Right lobe of liver (tissue), 4 donors: ENCODE measurements around the gene CCDC90B.

ENCODE experiments used
- CTCF ChIP-seq, 4 donors: fragments of 200-600 bp in 3 of 4; fragments of 450-650 bp in 1 of 4; IDR thresholded peaks; one replicate each; pipeline versions ENCODE4 v1.5.1 to v1.8.0; 2016 to 2022; ENCODE audit warnings: antibody characterized with exemption in 4 of 4, mild to moderate bottlenecking in 2 of 4
- POLR2A ChIP-seq: fragments of 450-650 bp; IDR thresholded peaks from one replicate; pipeline ENCODE4 v1.6.1; 2017; ENCODE audit warnings: antibody characterized with exemption, mild to moderate bottlenecking
- donor health status: DM: no; HTN: no; CAD: no.
- donor health status: DM: no; HTN: no; CAD: no.
- donor health status: DM: no; HTN: yes; CAD: no.

GRCh38 chr11:83302151-83302550 lies 16.0 kb upstream of the CCDC90B start:
- TF ChIP-seq CTCF (IDR thresholded peaks at IDR 0.05), result no peak
- no peak for TF ChIP-seq POLR2A
